Stimulated activated CD8-positive, alpha-beta memory T cell treated with anti-CD3 and anti-CD28 coated beads, Interleukin-4, amount 100 ng/mL, for 24 hours (primary cell): Measurements from ENCODE around the gene RAD9A.
"Not testable (repeated sequence)": the region's sequence is repeated elsewhere in the genome, so short reads cannot be mapped to it uniquely, and the experiment has no call there.

Experiments
- DNase-seq: peaks from one replicate; pipeline ENCODE4 v3.0.0-alpha.2; 2020; ENCODE audit warnings: low read depth

Gene RAD9A

GRCh38 chr11:67397536-67397935, 5.8 kb downstream of the RAD9A start:
- DNase-seq = no peak

- no peak for DNase-seq
Measured at GRCh38 chr11:67397986-67398660, 6.3 kb downstream of the RAD9A start.

- DNase-seq = no peak
Measured at GRCh38 chr11:67398661-67399563, 7.1 kb downstream of the RAD9A start.

GRCh38 chr11:67400251-67400941, 8.6 kb downstream of the RAD9A start:
- no peak for DNase-seq

- no peak for DNase-seq
Measured at GRCh38 chr11:67400942-67401494, 9.2 kb downstream of the RAD9A start.

- peak; percentile 84 for DNase-seq
Measured at GRCh38 chr11:67401495-67402191, 9.9 kb downstream of the RAD9A start, which contains the start of gene PPP1CA. Gene PPP1CA (minus strand): TSS chr11:67401858. CDS start chr11:67401782, 76 bp downstream.

- not testable (repeated sequence) for DNase-seq
Measured at GRCh38 chr11:67402192-67402839, 10.5 kb downstream of the RAD9A start.

GRCh38 chr11:67403085-67403484, 11.3 kb downstream of the RAD9A start:
- DNase-seq = not testable (repeated sequence)

GRCh38 chr11:67404515-67405195, 12.9 kb downstream of the RAD9A start:
- DNase-seq = no peak

- DNase-seq = no peak
Measured at GRCh38 chr11:67405196-67405567, 13.4 kb downstream of the RAD9A start.

- no peak for DNase-seq
Measured at GRCh38 chr11:67405688-67406339, 14.0 kb downstream of the RAD9A start.

GRCh38 chr11:67406420-67406968, 14.7 kb downstream of the RAD9A start:
- no peak for DNase-seq

GRCh38 chr11:67406969-67407687, 15.3 kb downstream of the RAD9A start:
- DNase-seq = no peak

GRCh38 chr11:67407688-67408163, 15.9 kb downstream of the RAD9A start:
- DNase-seq = no peak

GRCh38 chr11:67408437-67409200, 16.8 kb downstream of the RAD9A start:
- no peak for DNase-seq

GRCh38 chr11:67409261-67409666, 17.5 kb downstream of the RAD9A start:
- peak; percentile 56 for DNase-seq

GRCh38 chr11:67409781-67410368, 18.1 kb downstream of the RAD9A start:
- DNase-seq = no peak

GRCh38 chr11:67410369-67410831, 18.6 kb downstream of the RAD9A start:
- no peak for DNase-seq
